Astrocyte (in vitro differentiated cells and primary cell): ENCODE data around the gene TLX2. TPM values are rescaled to one million over a fixed set of nuclear protein-coding genes. Genes with fewer than 3 reads are reported as not detected.

Source experiments
- DNase-seq: peaks from one replicate; pipeline ENCODE4 v3.0.0-alpha.2; 2010; ENCODE audit warnings: low read depth
- FAIRE-seq: peaks from 2 replicates; lab custom pipeline; 2011; peaks lifted over from hg19 to GRCh38; lab: Jason Lieb, UNC
- H2AFZ ChIP-seq: 2 replicates; pipeline ENCODE4 v1.6.0; 2012; ENCODE audit warnings: low read depth, low read length, inconsistent platforms
- H3K27ac ChIP-seq: 2 replicates; pipeline ENCODE4 v1.5.1; 2011; ENCODE audit warnings: low read depth, low read length, inconsistent platforms
- H3K27me3 ChIP-seq: 2 replicates; pipeline ENCODE4 v1.6.0; 2011; ENCODE audit warnings: low read length, inconsistent platforms; ENCODE audit not compliant: insufficient read depth
- H3K36me3 ChIP-seq: 2 replicates; pipeline ENCODE4 v1.5.1; 2011; ENCODE audit warnings: low read length, inconsistent platforms; ENCODE audit not compliant: insufficient read depth
- H3K4me1 ChIP-seq: 2 replicates; pipeline ENCODE4 v1.5.1; 2011; ENCODE audit warnings: low read length, inconsistent platforms; ENCODE audit not compliant: insufficient read depth
- H3K4me2 ChIP-seq: 2 replicates; pipeline ENCODE4 v1.6.0; 2012; ENCODE audit warnings: low read length, inconsistent platforms
- H3K4me3 ChIP-seq: 2 replicates; pipeline ENCODE4 v1.5.1; 2011; ENCODE audit warnings: low read depth, mild to moderate bottlenecking, low read length, inconsistent platforms; ENCODE audit not compliant: insufficient read depth
- H3K79me2 ChIP-seq: 2 replicates; pipeline ENCODE4 v1.6.0; 2012; ENCODE audit warnings: mild to moderate bottlenecking, low read length, inconsistent platforms; ENCODE audit not compliant: insufficient read depth
- H3K9ac ChIP-seq: 2 replicates; pipeline ENCODE4 v1.6.0; 2012; ENCODE audit warnings: mild to moderate bottlenecking, low read length, inconsistent platforms
- H3K9me3 ChIP-seq: 2 replicates; pipeline ENCODE4 v1.5.1; 2012; ENCODE audit warnings: low read depth, mild to moderate bottlenecking, low read length, inconsistent platforms; ENCODE audit not compliant: insufficient read depth
- H4K20me1 ChIP-seq: 2 replicates; pipeline ENCODE4 v1.6.0; 2012; ENCODE audit warnings: low read length, inconsistent platforms; ENCODE audit not compliant: insufficient read depth
- H3K27ac Mint-ChIP-seq: one replicate; pipeline ENCODE4 v1.8.0; 2021; ENCODE audit warnings: mild to moderate bottlenecking, mixed read lengths; ENCODE audit not compliant: unreplicated experiment
- H3K27me3 Mint-ChIP-seq: one replicate; pipeline ENCODE4 v1.8.0; 2021; ENCODE audit warnings: low read depth, mixed read lengths; ENCODE audit not compliant: unreplicated experiment
- H3K36me3 Mint-ChIP-seq: one replicate; pipeline ENCODE4 v1.8.0; 2021; ENCODE audit warnings: low read depth, mixed read lengths; ENCODE audit not compliant: unreplicated experiment
- H3K4me1 Mint-ChIP-seq: one replicate; pipeline ENCODE4 v1.8.0; 2021; ENCODE audit warnings: low read depth, mixed read lengths; ENCODE audit not compliant: unreplicated experiment
- H3K4me3 Mint-ChIP-seq: one replicate; pipeline ENCODE4 v1.8.0; 2021; ENCODE audit warnings: mild to moderate bottlenecking, moderate library complexity, mixed read lengths; ENCODE audit not compliant: unreplicated experiment
- H3K9me3 Mint-ChIP-seq: one replicate; pipeline ENCODE4 v1.8.0; 2021; ENCODE audit warnings: mild to moderate bottlenecking, mixed read lengths; ENCODE audit not compliant: unreplicated experiment
- EZH2 ChIP-seq: IDR thresholded peaks from 2 replicates; pipeline ENCODE4 v1.6.1; 2012; ENCODE audit warnings: mild to moderate bottlenecking, low read length, inconsistent platforms; ENCODE audit not compliant: insufficient read depth
- total RNA-seq: library from RNA; stranded (reverse); gene quantifications from 2 replicates; pipeline ENCODE4 v1.2.1, GENCODE V29; 2021
- TF ChIP-seq, protein P1 (sequence below): IDR thresholded peaks from 2 replicates; pipeline ENCODE4 v1.5.1; 2011; ENCODE audit warnings: low read depth, mild to moderate bottlenecking, inconsistent platforms, low read length, moderate library complexity; ENCODE audit not compliant: insufficient read depth

TLX2 gene
- total RNA-seq, 1 donor from 2014 or later: not detected

DNA sequence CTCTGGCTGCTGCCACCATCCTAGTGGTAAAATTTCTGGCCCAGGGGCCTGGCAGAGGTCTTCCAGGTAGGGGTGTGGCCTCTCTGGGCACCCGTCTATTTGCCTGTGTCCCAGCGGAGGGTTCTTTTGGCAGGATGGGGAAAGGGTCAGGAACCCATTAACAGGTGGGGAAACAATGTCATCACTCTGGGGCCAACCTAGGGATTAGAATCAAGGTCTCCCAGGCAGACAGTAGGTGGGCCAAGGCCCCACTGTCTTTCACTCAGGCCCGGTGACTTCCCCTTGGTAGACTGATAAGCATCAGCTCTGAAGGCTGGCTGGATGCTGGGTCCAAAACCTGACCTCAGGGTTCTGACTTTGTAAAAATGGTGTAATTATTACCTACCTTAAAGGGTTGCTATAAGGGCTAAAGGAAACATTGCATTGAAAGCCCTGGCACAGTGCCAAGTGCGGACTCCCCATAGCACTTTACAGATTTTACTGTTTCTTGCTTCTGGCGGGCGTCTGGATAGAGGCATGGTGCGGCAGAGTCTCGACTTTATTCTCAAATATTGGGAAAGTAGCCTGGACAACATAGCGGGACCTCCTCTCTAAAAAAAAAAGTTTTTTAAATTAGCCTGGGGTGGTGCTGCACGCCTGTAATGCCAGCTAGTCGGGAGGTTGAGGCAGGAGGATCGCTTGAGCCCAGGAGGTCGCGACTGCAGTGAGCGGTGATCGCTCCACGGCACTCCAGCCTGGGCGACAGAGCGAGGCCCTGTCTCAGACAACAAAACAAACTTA, 17.1 kb upstream of the TLX2 start:
- peaks cover 15% of the 10 kb centered on the region for H3K36me3 Mint-ChIP-seq
- Histone ChIP-seq H3K79me2 (no peaks in the 10 kb centered on the region), H3K4me3 (no peak overlapping the region)

DNA sequence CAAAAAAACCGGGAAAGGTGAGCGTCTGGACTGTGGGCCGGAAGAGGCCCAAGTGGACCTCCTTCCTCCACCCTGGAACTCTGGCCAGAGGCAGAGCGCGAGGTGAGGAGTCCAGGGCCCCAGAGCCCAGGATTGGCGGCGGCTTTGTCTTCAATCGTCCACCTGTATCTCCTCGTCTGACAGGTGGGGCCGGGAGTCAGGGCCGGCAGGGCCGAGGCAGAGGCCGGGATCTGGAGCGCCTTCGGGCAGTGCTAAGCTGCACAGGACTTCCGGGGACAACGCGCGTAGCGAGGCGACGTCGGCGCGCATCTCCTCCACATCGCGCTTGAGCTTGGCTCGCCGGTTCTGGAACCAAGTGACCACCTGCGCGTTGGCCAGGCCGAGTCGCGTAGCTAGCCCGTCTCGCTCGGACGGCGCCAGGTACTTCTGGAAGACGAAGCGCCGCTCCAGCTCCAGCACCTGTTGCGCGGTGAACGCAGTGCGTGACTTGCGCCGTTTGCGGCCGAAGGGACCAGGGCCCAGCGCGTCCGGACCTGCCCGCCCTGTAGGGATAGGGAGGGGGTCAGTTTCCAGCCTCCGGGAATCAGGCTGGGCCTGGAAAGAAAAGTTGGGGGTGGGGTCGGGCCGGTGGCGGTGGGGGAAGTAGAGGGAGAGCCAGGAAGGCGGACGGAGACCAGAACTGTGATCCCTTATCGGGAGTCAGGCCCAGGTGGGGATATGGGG, 16.3 kb upstream of the TLX2 start:
- no peak overlapping the region for H3K27ac ChIP-seq
- DNase-seq (no peak), FAIRE-seq (no peak)
- H3K9ac ChIP-seq: no peak overlapping the region
- H3K36me3 ChIP-seq: no peaks in the 10 kb centered on the region
- H3K9me3 ChIP-seq: no peaks in the 10 kb centered on the region
- peaks cover 42% of the 10 kb centered on the region for H3K27me3 ChIP-seq
- H3K79me2 ChIP-seq: no peaks in the 10 kb centered on the region
- peaks cover 66% of the 10 kb centered on the region for H3K27me3 Mint-ChIP-seq
- H2AFZ ChIP-seq: peak overlapping the region; percentile 53
- peaks cover 25% of the 10 kb centered on the region for H3K4me1 ChIP-seq
- H3K4me2 ChIP-seq: peak overlapping the region; percentile 85
- peak overlapping the region; percentile 66 for H3K27ac Mint-ChIP-seq
- H3K4me3 Mint-ChIP-seq: peak overlapping the region; percentile 81
- H3K36me3 Mint-ChIP-seq: peaks cover 10% of the 10 kb centered on the region
- TF ChIP-seq, protein P1, sequence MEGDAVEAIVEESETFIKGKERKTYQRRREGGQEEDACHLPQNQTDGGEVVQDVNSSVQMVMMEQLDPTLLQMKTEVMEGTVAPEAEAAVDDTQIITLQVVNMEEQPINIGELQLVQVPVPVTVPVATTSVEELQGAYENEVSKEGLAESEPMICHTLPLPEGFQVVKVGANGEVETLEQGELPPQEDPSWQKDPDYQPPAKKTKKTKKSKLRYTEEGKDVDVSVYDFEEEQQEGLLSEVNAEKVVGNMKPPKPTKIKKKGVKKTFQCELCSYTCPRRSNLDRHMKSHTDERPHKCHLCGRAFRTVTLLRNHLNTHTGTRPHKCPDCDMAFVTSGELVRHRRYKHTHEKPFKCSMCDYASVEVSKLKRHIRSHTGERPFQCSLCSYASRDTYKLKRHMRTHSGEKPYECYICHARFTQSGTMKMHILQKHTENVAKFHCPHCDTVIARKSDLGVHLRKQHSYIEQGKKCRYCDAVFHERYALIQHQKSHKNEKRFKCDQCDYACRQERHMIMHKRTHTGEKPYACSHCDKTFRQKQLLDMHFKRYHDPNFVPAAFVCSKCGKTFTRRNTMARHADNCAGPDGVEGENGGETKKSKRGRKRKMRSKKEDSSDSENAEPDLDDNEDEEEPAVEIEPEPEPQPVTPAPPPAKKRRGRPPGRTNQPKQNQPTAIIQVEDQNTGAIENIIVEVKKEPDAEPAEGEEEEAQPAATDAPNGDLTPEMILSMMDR: no peak
- TF ChIP-seq EZH2: peak; percentile 49
- H4K20me1 ChIP-seq: no peaks in the 10 kb centered on the region
- no peaks in the 10 kb centered on the region for H3K9me3 Mint-ChIP-seq
- peak overlapping the region; percentile 36 for H3K4me3 ChIP-seq
- H3K4me1 Mint-ChIP-seq: peaks cover 14% of the 10 kb centered on the region

More for the DNA sequence above, 17.1 kb upstream of the TLX2 start:
- Mint-ChIP-seq H3K27me3 (peaks cover 62% of the 10 kb centered on the region), H3K4me3 (peak overlapping the region; percentile 34), H3K9me3 (no peaks in the 10 kb centered on the region), H3K4me1 (peaks cover 14% of the 10 kb centered on the region), H3K27ac (peak overlapping the region; percentile 66)
- no peak overlapping the region for H2AFZ ChIP-seq
- no peak for DNase-seq
- H3K27ac ChIP-seq: no peak overlapping the region
- H3K27me3 ChIP-seq: peaks cover 42% of the 10 kb centered on the region
- H4K20me1 ChIP-seq: no peaks in the 10 kb centered on the region
- TF ChIP-seq, protein P1: no peak
- TF ChIP-seq EZH2: no peak
- no peaks in the 10 kb centered on the region for H3K9me3 ChIP-seq
- peaks cover 18% of the 10 kb centered on the region for H3K4me1 ChIP-seq
- no peak for FAIRE-seq
- peak overlapping the region; percentile 85 for H3K4me2 ChIP-seq
- H3K9ac ChIP-seq: no peak overlapping the region
- no peaks in the 10 kb centered on the region for H3K36me3 ChIP-seq
